Neuronal stem cell (in vitro differentiated cells): Measurements from ENCODE around the gene ANKH.
A peak's percentile ranks its signal among the peaks of the same experiment; 100 is the strongest.

ENCODE experiments used
- DNase-seq: peaks from one replicate; pipeline ENCODE4 v3.0.0-alpha.2; 2013; ENCODE audit warnings: low spot score
- H2AFZ ChIP-seq: one replicate; pipeline ENCODE4 v1.6.1; 2013; ENCODE audit warnings: mild to moderate bottlenecking, low read length, inconsistent platforms
- H2AK5ac ChIP-seq: 2 replicates; pipeline ENCODE4 v1.6.1; 2013; ENCODE audit warnings: low read depth, mild to moderate bottlenecking, inconsistent platforms, low read length, moderate library complexity, mixed read lengths
- H2BK120ac ChIP-seq: 2 replicates; pipeline ENCODE4 v1.6.1; 2013; ENCODE audit warnings: low read depth, mild to moderate bottlenecking, inconsistent platforms, low read length, moderate library complexity, mixed read lengths
- H2BK12ac ChIP-seq: one replicate; pipeline ENCODE4 v1.6.1; 2013; ENCODE audit warnings: low read length, inconsistent platforms
- H2BK15ac ChIP-seq: 2 replicates; pipeline ENCODE4 v1.6.1; 2013; ENCODE audit warnings: mild to moderate bottlenecking, low read length, inconsistent platforms, mixed read lengths
- H2BK5ac ChIP-seq: one replicate; pipeline ENCODE4 v1.6.1; 2013; ENCODE audit warnings: inconsistent platforms, mild to moderate bottlenecking, low read length, moderate library complexity
- H3K14ac ChIP-seq: one replicate; pipeline ENCODE4 v1.6.1; 2013; ENCODE audit warnings: low read length, inconsistent platforms
- H3K18ac ChIP-seq: 2 replicates; pipeline ENCODE4 v1.6.1; 2013; ENCODE audit warnings: low read length, inconsistent platforms
- H3K23ac ChIP-seq: 2 replicates; pipeline ENCODE4 v1.6.1; 2013; ENCODE audit warnings: low read depth, mild to moderate bottlenecking, mixed read lengths, low read length, inconsistent platforms; ENCODE audit not compliant: poor library complexity
- H3K27ac ChIP-seq: replicated peaks from 3 replicates; pipeline ENCODE4 v1.5.1; 2013; ENCODE audit warnings: low read length, inconsistent platforms
- H3K27me3 ChIP-seq, 3 experiments: 2 replicates each; pipeline ENCODE4 v1.6.1; 2013; ENCODE audit warnings: low read length in 3 of 3, mild to moderate bottlenecking in 2 of 3, inconsistent platforms in 1 of 3, low read depth in 1 of 3, mixed read lengths in 1 of 3, moderate library complexity in 1 of 3; ENCODE audit not compliant: control insufficient read depth in 3 of 3, insufficient read depth in 3 of 3
- H3K36me3 ChIP-seq, 2 donors: replicated peaks in 1 of 2; 2 replicates each; pipeline ENCODE4 v1.6.1; 2013; ENCODE audit warnings: low read length in 2 of 2; ENCODE audit not compliant: control insufficient read depth in 2 of 2, insufficient read depth in 2 of 2
- H3K4ac ChIP-seq: 2 replicates; pipeline ENCODE4 v1.6.1; 2013; ENCODE audit warnings: inconsistent platforms, mild to moderate bottlenecking, low read length, moderate library complexity
- H3K4me1 ChIP-seq, 2 donors: 1 replicate in 1 of 2; 2 replicates in 1 of 2; pipeline ENCODE4 v1.6.1; 2013; ENCODE audit warnings: low read length in 2 of 2, low read depth in 1 of 2; ENCODE audit not compliant: control insufficient read depth in 2 of 2, insufficient read depth in 1 of 2
- H3K4me2 ChIP-seq: one replicate; pipeline ENCODE4 v1.6.1; 2013; ENCODE audit warnings: mild to moderate bottlenecking, low read length, inconsistent platforms; ENCODE audit not compliant: insufficient read depth, poor library complexity, severe bottlenecking
- H3K4me3 ChIP-seq, 2 donors: 2 replicates each; pipeline ENCODE4 v1.5.1; 2013; ENCODE audit warnings: low read length in 2 of 2, mild to moderate bottlenecking in 2 of 2, inconsistent platforms in 1 of 2, moderate library complexity in 1 of 2
- H3K79me1 ChIP-seq: one replicate; pipeline ENCODE4 v1.6.1; 2013; ENCODE audit warnings: low read depth, mild to moderate bottlenecking, inconsistent platforms, low read length, moderate library complexity
- H3K9ac ChIP-seq: one replicate; pipeline ENCODE4 v1.6.1; 2013; ENCODE audit warnings: mild to moderate bottlenecking, low read depth, low read length, inconsistent platforms; ENCODE audit not compliant: poor library complexity
- H3K9me3 ChIP-seq, 2 donors: replicated peaks in 1 of 2; 2 replicates each; pipeline versions ENCODE3 to v1.6.1; 2013; ENCODE audit warnings: low read length in 2 of 2, mild to moderate bottlenecking in 2 of 2, inconsistent platforms in 1 of 2, low read depth in 1 of 2, mixed read lengths in 1 of 2, moderate library complexity in 1 of 2; ENCODE audit not compliant: control insufficient read depth in 2 of 2, insufficient read depth in 1 of 2
- H4K8ac ChIP-seq: one replicate; pipeline ENCODE4 v1.6.1; 2013; ENCODE audit warnings: low read depth, mild to moderate bottlenecking, inconsistent platforms, low read length, moderate library complexity
- H4K91ac ChIP-seq: one replicate; pipeline ENCODE4 v1.6.1; 2013; ENCODE audit warnings: low read length, low read depth, mild to moderate bottlenecking, inconsistent platforms; ENCODE audit not compliant: poor library complexity
- WGBS, 2 donors: extraction: QIAGEN DNeasy Blood & Tissue Kit; methylation state at CpG; one replicate each; pipeline ENCODE4 v1.1.7; 2013; ENCODE audit warnings: missing lambda C conversion rate in 2 of 2, mixed read lengths in 1 of 2; ENCODE audit not compliant: insufficient read length in 2 of 2, insufficient replicate concordance in 1 of 2; ENCODE audit errors: extremely low coverage in 2 of 2; 5-methylcytosine and 5-hydroxymethylcytosine counted together

Gene ANKH

DNA sequence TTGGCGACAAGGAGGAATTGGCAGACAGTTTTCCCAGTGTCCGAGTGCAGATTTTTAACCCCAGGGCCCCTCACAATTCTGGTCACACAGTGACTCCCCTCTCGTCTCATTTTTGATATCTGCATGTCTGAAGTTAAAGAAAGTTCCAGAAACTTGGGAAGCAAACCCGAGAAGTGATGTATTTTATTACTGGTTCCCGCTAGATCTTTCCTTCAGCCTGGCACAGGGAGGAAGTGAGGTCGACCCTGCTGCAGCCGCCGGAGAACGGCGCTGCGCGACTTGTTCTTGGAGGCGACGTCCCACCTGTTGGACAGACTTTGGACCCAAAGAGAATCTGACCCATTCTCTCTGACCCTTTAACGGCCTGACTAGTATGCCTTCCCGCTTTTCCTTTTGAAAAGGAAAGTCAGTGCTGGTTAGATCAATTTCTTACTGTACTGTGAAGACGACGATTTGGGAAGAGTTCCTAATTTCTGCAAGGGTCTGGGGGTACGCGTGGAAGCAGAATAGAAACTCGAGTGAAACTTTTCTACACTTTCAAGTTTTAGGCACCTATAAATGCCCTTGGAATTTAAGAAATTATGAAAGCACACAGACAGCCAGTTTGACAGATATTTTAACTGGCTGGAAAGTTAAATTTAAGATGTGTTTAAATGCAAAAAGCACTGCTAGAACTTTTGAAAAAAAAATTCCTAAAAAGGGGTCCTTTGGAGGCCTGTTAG is 206.3 kb downstream of the ANKH start:
- Histone ChIP-seq H2BK12ac (no peak overlapping the region), H3K23ac (no peak overlapping the region), H3K14ac (no peak overlapping the region), H2AK5ac (no peak overlapping the region), H3K36me3 (peaks cover 0 to 26% of the 10 kb centered on the region in 2 donors), H2BK120ac (no peak overlapping the region), H3K79me1 (peaks cover 2% of the 10 kb centered on the region), H3K18ac (no peak overlapping the region), H4K91ac (no peak overlapping the region), H3K27ac (no peak overlapping the region), H3K4me2 (peak overlapping the region; percentile 77), H3K4ac (no peak overlapping the region), H4K8ac (no peak overlapping the region), H3K9me3 (no peaks in the 10 kb centered on the region), H3K9ac (no peak overlapping the region), H3K27me3 (no peaks in the 10 kb centered on the region), H2BK15ac (no peak overlapping the region), H3K4me3 (peak overlapping the region; percentile 74 to 90), H3K4me1 (peaks cover 3% of the 10 kb centered on the region in 2 donors), H2AFZ (peak overlapping the region; percentile 96), H2BK5ac (no peak overlapping the region)
- WGBS, 2 donors: no CpG with 5 or more reads among the region's 21 CpGs
- DNase-seq: peak; percentile 26

DNA sequence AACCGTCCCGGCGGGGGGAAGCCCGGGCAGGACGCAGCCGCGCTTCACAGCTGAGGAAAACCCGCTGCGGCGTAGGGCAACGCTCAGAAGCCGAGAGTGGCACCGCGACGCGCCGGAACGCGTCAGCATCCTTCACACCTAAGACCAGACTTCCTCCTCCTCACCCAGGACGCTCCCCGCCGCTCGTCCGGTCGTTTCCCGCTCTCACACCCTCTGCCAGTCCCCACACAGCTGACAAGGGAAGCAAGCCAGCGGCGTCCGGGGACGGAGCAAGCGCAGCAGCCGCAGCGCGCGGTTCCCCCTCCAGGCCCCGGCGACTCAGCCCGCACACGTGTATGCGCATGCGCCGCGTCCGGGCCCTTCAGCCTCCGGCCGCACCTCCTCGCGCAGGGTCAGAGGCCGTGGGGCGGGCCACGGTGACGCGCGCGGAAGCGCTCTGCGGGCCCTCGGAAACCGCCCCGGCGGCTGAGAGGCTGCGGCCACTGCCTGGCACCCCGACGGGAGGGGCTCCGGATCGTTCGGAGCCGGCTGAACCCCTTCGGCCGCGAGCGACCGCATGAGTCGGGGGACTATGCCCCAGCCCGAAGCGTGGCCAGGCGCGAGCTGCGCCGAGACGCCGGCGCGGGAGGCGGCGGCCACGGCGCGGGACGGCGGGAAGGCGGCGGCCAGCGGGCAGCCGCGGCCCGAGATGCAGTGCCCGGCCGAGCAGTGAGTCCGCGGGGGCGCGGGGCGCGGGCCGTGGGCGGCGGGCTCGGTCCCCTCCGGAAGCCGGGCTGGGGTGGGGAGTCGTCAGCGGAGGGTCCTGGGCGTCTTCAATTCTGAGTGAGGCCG is 207.1 kb downstream of the ANKH start, which contains the start of gene OTULIN:
TSS of gene OTULIN (plus strand) at position 449 of the 831 bp plus-strand sequence. CDS start at position 557, 108 bp downstream.
- Histone ChIP-seq H2BK15ac (peak within 1 kb of the TSS; percentile 87), H2BK12ac (no peak within 1 kb of the TSS), H2BK120ac (peak within 1 kb of the TSS; percentile 14), H3K23ac (peak within 1 kb of the TSS; percentile 96), H3K4me3 (peak within 1 kb of the TSS; percentile 74 to 90), H3K9me3 (no peaks in the 10 kb centered on the region), H3K9ac (peak within 1 kb of the TSS; percentile 99), H3K18ac (peak within 1 kb of the TSS; percentile 97), H3K14ac (peak within 1 kb of the TSS; percentile 9), H3K36me3 (peaks cover 0 to 26% of the 10 kb centered on the region in 2 donors), H3K4me2 (peak within 1 kb of the TSS; percentile 77), H3K79me1 (peaks cover 2% of the 10 kb centered on the region), H3K27ac (peak within 1 kb of the TSS; percentile 86), H3K4ac (no peak within 1 kb of the TSS), H2BK5ac (no peak within 1 kb of the TSS), H2AK5ac (peak within 1 kb of the TSS; percentile 12), H3K4me1 (peaks cover 3% of the 10 kb centered on the region in 2 donors), H2AFZ (peak within 1 kb of the TSS; percentile 96), H3K27me3 (no peaks in the 10 kb centered on the region), H4K8ac (no peak within 1 kb of the TSS), H4K91ac (no peak within 1 kb of the TSS)
- DNase-seq: peak; percentile 89
- no CpG with 5 or more reads among the region's 115 CpGs for WGBS, 2 donors

DNA sequence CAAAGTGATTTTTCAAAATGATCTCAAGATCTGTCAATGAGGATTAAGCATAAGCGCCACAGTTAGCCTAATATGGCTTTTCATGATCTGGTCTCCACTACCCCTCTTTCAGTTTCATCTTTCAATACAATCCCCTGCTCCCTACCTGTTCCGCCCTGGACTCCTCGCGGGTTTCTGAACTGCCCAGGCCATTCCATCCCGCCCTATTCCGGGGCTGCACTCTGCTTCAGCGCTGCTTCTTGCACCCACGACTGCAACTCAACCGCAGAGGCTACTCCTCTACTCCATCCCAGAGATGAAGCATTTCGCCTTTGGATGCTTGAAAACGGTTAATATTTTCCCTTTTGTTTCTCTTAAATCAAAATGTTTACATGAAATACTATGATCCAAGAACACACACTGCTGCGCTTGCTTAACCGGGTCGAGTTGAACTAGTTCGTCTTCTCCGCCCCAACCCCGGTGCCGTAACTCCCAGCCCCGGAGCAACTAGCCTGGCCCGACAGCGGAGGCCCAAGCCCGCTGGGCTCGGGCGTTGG is 207.8 kb downstream of the ANKH start:
- Histone ChIP-seq H3K4me1 (peaks cover 3% of the 10 kb centered on the region in 2 donors), H2BK12ac (no peak overlapping the region), H3K27me3 (no peaks in the 10 kb centered on the region), H3K4ac (no peak overlapping the region), H3K36me3 (peaks cover 0 to 25% of the 10 kb centered on the region in 2 donors), H2BK120ac (peak overlapping the region; percentile 14), H2AFZ (peak overlapping the region; percentile 96), H4K91ac (no peak overlapping the region), H3K9me3 (no peaks in the 10 kb centered on the region), H2BK15ac (peak overlapping the region; percentile 87), H2BK5ac (no peak overlapping the region), H3K4me2 (peak overlapping the region; percentile 77), H3K27ac (peak overlapping the region; percentile 86), H3K79me1 (peaks cover 2% of the 10 kb centered on the region), H3K4me3 (peak overlapping the region; percentile 74 to 90), H3K9ac (peak overlapping the region; percentile 99), H4K8ac (no peak overlapping the region), H3K14ac (peak overlapping the region; percentile 9), H3K23ac (peak overlapping the region; percentile 96), H3K18ac (peak overlapping the region; percentile 97), H2AK5ac (peak overlapping the region; percentile 12)
- no CpG with 5 or more reads among the region's 24 CpGs for WGBS, 2 donors
- DNase-seq: no peak
